ENCODE data around the gene E4F1. TPM values are rescaled to one million over a fixed set of nuclear protein-coding genes. Genes with fewer than 3 reads are reported as not detected.

The E4F1 gene
- total and polyA plus RNA-seq, 2 of the 8 experiments (the other 6 are each of a cell fraction or from before 2014, with no cell fraction given): 22.2 to 27.0 TPM

- Histone ChIP-seq H3K27me3 (replicated peaks in 1 of 4; ENCODE audit: control insufficient read depth in 3 of 4, extremely low read depth in 1 of 4, insufficient read depth in 3 of 4, low read length in 3 of 4) (no peaks in the 10 kb centered on the region), H3K4me2 (ENCODE audit: insufficient read depth in 1 of 2, low read depth in 2 of 2, low read length in 2 of 2) (no peak overlapping the region), H3K14ac (ENCODE audit: insufficient read length) (no peak overlapping the region), H3K4ac (replicated peaks; ENCODE audit: insufficient read length, low read depth, low read length) (no peak overlapping the region), H2BK20ac (ENCODE audit: low read length) (no peak overlapping the region), H3K56ac (replicated peaks; ENCODE audit: insufficient read length, low read depth, low read length) (no peak overlapping the region), H3K36me3 (ENCODE audit: control insufficient read depth in 2 of 4, insufficient read depth in 4 of 4, low read length in 3 of 4) (no peaks in the 10 kb centered on the region), H3K4me1 (replicated peaks in 1 of 4; ENCODE audit: control insufficient read depth in 3 of 4, insufficient read depth in 4 of 4, low read length in 3 of 4) (no peaks in the 10 kb centered on the region; a peak in 1 of 7 replicates), H3K79me2 (ENCODE audit: control insufficient read depth in 1 of 2, insufficient read depth in 2 of 2, low read length in 2 of 2) (no peaks in the 10 kb centered on the region), H4K5ac (ENCODE audit: insufficient read length, low read depth, low read length) (no peak overlapping the region), H2BK120ac (replicated peaks; ENCODE audit: low read depth, low read length) (no peak overlapping the region), H2AK5ac (ENCODE audit: low read depth, low read length) (no peak overlapping the region), H4K8ac (ENCODE audit: extremely low read depth, insufficient read depth, low read length) (no peak overlapping the region), H2BK15ac (ENCODE audit: low read length) (no peak overlapping the region), H3K79me1 (ENCODE audit: low read depth, low read length) (no peaks in the 10 kb centered on the region), H3K9ac (replicated peaks in 1 of 4; ENCODE audit: extremely low read depth in 1 of 4, low read depth in 3 of 4, low read length in 3 of 4) (no peak overlapping the region), H3K4me3 (ENCODE audit: extremely low read depth in 1 of 4, insufficient read depth in 2 of 4, low read depth in 3 of 4, low read length in 4 of 4) (no peak overlapping the region), H4K91ac (replicated peaks; ENCODE audit: insufficient read length, low read length) (no peak overlapping the region), H2BK12ac (ENCODE audit: low read depth, low read length) (no peak overlapping the region), H3K23me2 (ENCODE audit: low read depth, low read length) (no peaks in the 10 kb centered on the region), H3K27ac (ENCODE audit: low read depth, low read length) (no peak overlapping the region), H2BK5ac (ENCODE audit: low read depth, low read length) (no peak overlapping the region), H3K9me3 (ENCODE audit: insufficient read depth in 2 of 2, low read depth in 1 of 2, low read length in 1 of 2) (no peaks in the 10 kb centered on the region), H2AFZ (ENCODE audit: low read length) (no peak overlapping the region), H3K18ac (ENCODE audit: extremely low read depth, low read length) (no peak overlapping the region), H3K23ac (ENCODE audit: insufficient read length) (no peak overlapping the region), H4K20me1 (replicated peaks in 1 of 2; ENCODE audit: control insufficient read depth in 1 of 2, insufficient read depth in 2 of 2, low read length in 2 of 2) (peaks cover 2 to 3% of the 10 kb centered on the region in 2 experiments)
- CTCF ChIA-PET (ENCODE audit: partially characterized antibody): interaction anchor here (0.7 to 4.8 kb wide), 11 partner anchors 8 to 221 kb away, joined by 3 to 30 read pairs (median 4); partner anchors contain the start of gene ABCA3
- no peak for DNase-seq (ENCODE audit: low read depth in 1 of 2, low spot score in 2 of 2)
- 96% methylated on average over 8 of the region's 8 CpGs; no CpG with 5 or more reads in 1 of the 2 experiments for WGBS, 2 experiments (ENCODE audit: extremely low coverage in 1 of 2, insufficient coverage in 1 of 2, insufficient read length in 1 of 2, insufficient replicate concordance in 2 of 2, low coverage in 1 of 2, low lambda C conversion rate in 2 of 2, missing lambda C conversion rate in 1 of 2)
- POLR2A ChIA-PET (ENCODE audit: partially characterized antibody): interaction anchor here (0.7 to 3.6 kb wide), 6 partner anchors 9 to 188 kb away, joined by 3 to 29 read pairs (median 4); no protein-coding TSS in a partner anchor
- no peak for FAIRE-seq
- no peak for TF ChIP-seq FOSL1 (IDR thresholded peaks at IDR 0.05; ENCODE audit: insufficient read depth, low read depth, low read length)
- TF ChIP-seq PHF8 (conservative IDR thresholded peaks at IDR 0.05; ENCODE audit: low read depth, low read length): no peak
- no peak for TF ChIP-seq NRF1 (IDR thresholded peaks at IDR 0.05; ENCODE audit: low read depth, low read length)
- no peak for TF ChIP-seq BCL11A (IDR thresholded peaks at IDR 0.05; ENCODE audit: low read depth in 2 of 2, low read length in 2 of 2)
These were observed 57.1 kb downstream of the E4F1 start for GRCh38 chr16:2280461-2280860.
